ENCODE measurements around the gene SEM1.

Gene SEM1

DNA sequence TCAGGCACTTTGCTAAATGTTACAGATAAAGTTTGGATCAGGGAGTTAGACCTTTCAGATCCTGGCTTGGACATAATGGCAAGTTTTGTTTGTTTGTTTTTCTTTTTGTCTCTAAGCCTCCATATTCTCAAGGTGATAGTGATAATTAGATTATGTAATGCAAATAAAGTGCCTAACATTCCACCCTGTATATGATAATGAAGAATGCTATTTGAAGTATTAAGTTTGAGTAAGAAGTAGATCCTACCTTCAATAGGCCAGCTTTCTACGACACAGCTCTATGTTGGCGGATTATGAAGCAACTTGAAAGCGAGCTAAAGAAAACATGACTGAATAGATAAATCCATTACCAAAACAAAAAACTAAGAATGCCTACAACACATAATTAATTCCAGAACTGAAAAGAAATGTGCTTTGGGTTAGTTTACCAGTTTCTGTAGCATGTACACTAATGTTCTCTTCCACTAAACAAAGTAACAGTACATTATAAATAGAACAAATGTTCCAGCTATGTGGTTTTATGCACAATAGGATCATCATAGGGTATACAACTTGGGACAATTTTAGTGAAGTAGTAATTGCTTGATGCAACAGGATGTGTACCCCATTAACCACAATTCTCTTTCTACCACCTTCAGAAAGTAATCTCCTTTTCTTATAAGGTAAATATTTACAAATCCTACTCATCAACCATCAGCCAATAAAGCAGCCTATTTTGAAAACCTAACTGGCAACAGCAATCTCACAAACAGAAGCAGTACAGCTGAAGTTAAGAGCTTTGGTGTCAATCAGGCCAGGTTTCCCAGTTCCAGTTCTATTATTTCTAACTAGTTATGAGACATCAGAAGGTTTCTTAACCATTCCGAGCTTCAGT, 1.5 kb downstream of the SEM1 start:
- Histone ChIP-seq H3K9ac (ENCODE audit: low read length) (peak overlapping the region; percentile 98), H3K4me3 (ENCODE audit: insufficient read depth in 1 of 2, low read depth in 1 of 2, low read length in 2 of 2) (peak overlapping the region in 1 of 2 experiments; percentile 95), H4K8ac (ENCODE audit: low read length) (no peak overlapping the region), H2BK5ac (ENCODE audit: low read depth, low read length, poor library complexity, severe bottlenecking) (no peak overlapping the region), H3K9me3 (ENCODE audit: control insufficient read depth, low read length) (peaks cover 1% of the 10 kb centered on the region), H2AFZ (ENCODE audit: low read depth, low read length) (no peak overlapping the region), H2AK5ac (ENCODE audit: low read length, severe bottlenecking) (no peak overlapping the region), H2BK120ac (ENCODE audit: low read depth, low read length) (no peak overlapping the region), H3K4me1 (ENCODE audit: control insufficient read depth, insufficient read depth, low read depth, low read length) (peaks cover 2% of the 10 kb centered on the region), H3K18ac (ENCODE audit: low read depth in 1 of 2, low read length in 2 of 2) (no peak overlapping the region), H2BK15ac (ENCODE audit: low read depth, poor library complexity, severe bottlenecking) (no peak overlapping the region), H3K79me1 (replicated peaks; ENCODE audit: low read length, poor library complexity, severe bottlenecking) (no peaks in the 10 kb centered on the region), H3K4me2 (ENCODE audit: low read length, poor library complexity, severe bottlenecking) (no peak overlapping the region), H3K27ac (ENCODE audit: low read length, poor library complexity, severe bottlenecking) (no peak overlapping the region), H3K14ac (ENCODE audit: low read length in 2 of 2) (no peak overlapping the region), H3K36me3 (ENCODE audit: control insufficient read depth in 1 of 2, insufficient read depth in 2 of 2, low read depth in 1 of 2, low read length in 2 of 2) (peaks cover 3 to 8% of the 10 kb centered on the region in 2 experiments), H4K91ac (ENCODE audit: low read length) (no peak overlapping the region), H2BK12ac (ENCODE audit: low read length in 2 of 2) (no peak overlapping the region), H3K23ac (ENCODE audit: low read length in 2 of 2) (no peak overlapping the region), H3K4ac (ENCODE audit: low read depth in 1 of 2, low read length in 2 of 2) (no peak overlapping the region), H3K27me3 (ENCODE audit: control insufficient read depth in 1 of 2, insufficient read depth in 1 of 2, low read length in 2 of 2) (no peaks in the 10 kb centered on the region)
- no CpG with 5 or more reads among the region's 4 CpGs for WGBS
- peak; percentile 39 for DNase-seq

DNA sequence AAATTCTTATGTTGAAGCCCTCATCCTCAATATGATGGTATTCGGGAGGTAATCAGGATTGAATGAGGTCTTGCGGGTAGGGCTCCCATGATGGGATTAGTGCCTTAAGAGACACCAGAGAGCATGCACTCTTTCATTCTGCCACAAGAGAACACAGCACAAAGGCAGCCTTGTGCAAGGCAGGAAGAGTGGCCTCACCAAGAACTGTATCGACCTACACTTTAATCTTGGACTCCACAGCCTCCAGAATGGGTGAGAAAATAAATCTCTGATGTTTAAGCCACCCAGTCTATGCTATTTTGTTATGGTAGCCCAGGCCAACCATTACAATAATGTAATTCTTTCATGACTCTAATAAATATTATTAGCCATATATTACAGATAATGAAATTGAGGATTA, 8.4 kb downstream of the SEM1 start:
- Histone ChIP-seq H4K91ac (ENCODE audit: low read length) (no peak overlapping the region), H3K27me3 (ENCODE audit: control insufficient read depth in 1 of 2, insufficient read depth in 1 of 2, low read length in 2 of 2) (no peaks in the 10 kb centered on the region), H3K4me1 (ENCODE audit: control insufficient read depth, insufficient read depth, low read depth, low read length) (peaks cover 4% of the 10 kb centered on the region), H4K8ac (ENCODE audit: low read length) (no peak overlapping the region), H3K4ac (ENCODE audit: low read depth in 1 of 2, low read length in 2 of 2) (no peak overlapping the region), H2BK15ac (ENCODE audit: low read depth, poor library complexity, severe bottlenecking) (no peak overlapping the region), H3K36me3 (ENCODE audit: control insufficient read depth in 1 of 2, insufficient read depth in 2 of 2, low read depth in 1 of 2, low read length in 2 of 2) (peaks cover 3 to 12% of the 10 kb centered on the region in 2 experiments), H3K79me1 (replicated peaks; ENCODE audit: low read length, poor library complexity, severe bottlenecking) (peaks cover 5% of the 10 kb centered on the region), H2BK120ac (ENCODE audit: low read depth, low read length) (no peak overlapping the region), H3K9ac (ENCODE audit: low read length) (no peak overlapping the region), H3K14ac (ENCODE audit: low read length in 2 of 2) (no peak overlapping the region), H2BK12ac (ENCODE audit: low read length in 2 of 2) (no peak overlapping the region), H3K18ac (ENCODE audit: low read depth in 1 of 2, low read length in 2 of 2) (no peak overlapping the region), H3K4me3 (ENCODE audit: insufficient read depth in 1 of 2, low read depth in 1 of 2, low read length in 2 of 2) (no peak overlapping the region), H3K4me2 (ENCODE audit: low read length, poor library complexity, severe bottlenecking) (no peak overlapping the region), H2AFZ (ENCODE audit: low read depth, low read length) (no peak overlapping the region), H3K23ac (ENCODE audit: low read length in 2 of 2) (no peak overlapping the region), H2AK5ac (ENCODE audit: low read length, severe bottlenecking) (no peak overlapping the region), H3K9me3 (ENCODE audit: control insufficient read depth, low read length) (no peaks in the 10 kb centered on the region), H3K27ac (ENCODE audit: low read length, poor library complexity, severe bottlenecking) (no peak overlapping the region), H2BK5ac (ENCODE audit: low read depth, low read length, poor library complexity, severe bottlenecking) (no peak overlapping the region)
- DNase-seq = no peak
- 100% methylated on average over 2 of the region's 3 CpGs for WGBS

DNA sequence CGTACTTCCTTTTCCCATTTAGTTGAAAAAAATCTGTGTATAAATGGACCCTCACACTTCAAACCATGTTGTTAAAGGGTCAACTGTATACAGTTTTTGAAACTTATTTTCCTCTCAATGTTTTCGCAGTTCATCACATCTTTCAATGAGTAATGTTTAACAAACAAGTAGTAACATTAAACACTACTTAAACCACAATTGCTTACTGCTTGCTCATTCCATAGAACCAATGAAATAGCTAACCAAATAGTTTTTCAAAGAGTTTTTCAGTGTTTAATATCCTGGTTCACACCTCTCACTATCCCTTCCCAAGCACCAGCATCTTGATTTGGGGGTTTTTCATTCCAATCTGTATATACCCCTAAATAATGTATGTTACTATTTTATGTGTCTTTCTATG, 9.1 kb downstream of the SEM1 start:
- no peak overlapping the region for H3K4me2 ChIP-seq (ENCODE audit: low read length, poor library complexity, severe bottlenecking)
- H3K27ac ChIP-seq (ENCODE audit: low read length, poor library complexity, severe bottlenecking) = no peak overlapping the region
- H3K79me1 ChIP-seq (replicated peaks; ENCODE audit: low read length, poor library complexity, severe bottlenecking) = peaks cover 5% of the 10 kb centered on the region
- H3K14ac ChIP-seq (ENCODE audit: low read length in 2 of 2) = no peak overlapping the region
- no peak for DNase-seq
- peaks cover 3 to 9% of the 10 kb centered on the region in 2 experiments for H3K36me3 ChIP-seq (ENCODE audit: control insufficient read depth in 1 of 2, insufficient read depth in 2 of 2, low read depth in 1 of 2, low read length in 2 of 2)
- H4K8ac ChIP-seq (ENCODE audit: low read length) = no peak overlapping the region
- H3K18ac ChIP-seq (ENCODE audit: low read depth in 1 of 2, low read length in 2 of 2) = no peak overlapping the region
- no peak overlapping the region for H2AK5ac ChIP-seq (ENCODE audit: low read length, severe bottlenecking)
- H2AFZ ChIP-seq (ENCODE audit: low read depth, low read length) = no peak overlapping the region
- no peak overlapping the region for H4K91ac ChIP-seq (ENCODE audit: low read length)
- H3K23ac ChIP-seq (ENCODE audit: low read length in 2 of 2) = no peak overlapping the region
- H3K9me3 ChIP-seq (ENCODE audit: control insufficient read depth, low read length) = no peaks in the 10 kb centered on the region
- no peak overlapping the region for H2BK12ac ChIP-seq (ENCODE audit: low read length in 2 of 2)
- H3K4ac ChIP-seq (ENCODE audit: low read depth in 1 of 2, low read length in 2 of 2) = no peak overlapping the region
- no peak overlapping the region for H2BK15ac ChIP-seq (ENCODE audit: low read depth, poor library complexity, severe bottlenecking)
- H2BK5ac ChIP-seq (ENCODE audit: low read depth, low read length, poor library complexity, severe bottlenecking) = no peak overlapping the region
- H3K4me1 ChIP-seq (ENCODE audit: control insufficient read depth, insufficient read depth, low read depth, low read length) = peaks cover 4% of the 10 kb centered on the region
- H2BK120ac ChIP-seq (ENCODE audit: low read depth, low read length) = no peak overlapping the region
- H3K4me3 ChIP-seq (ENCODE audit: insufficient read depth in 1 of 2, low read depth in 1 of 2, low read length in 2 of 2) = no peak overlapping the region
- no peaks in the 10 kb centered on the region for H3K27me3 ChIP-seq (ENCODE audit: control insufficient read depth in 1 of 2, insufficient read depth in 1 of 2, low read length in 2 of 2)
- H3K9ac ChIP-seq (ENCODE audit: low read length) = no peak overlapping the region
- 90% methylated on average over 2 of the region's 2 CpGs for WGBS

DNA sequence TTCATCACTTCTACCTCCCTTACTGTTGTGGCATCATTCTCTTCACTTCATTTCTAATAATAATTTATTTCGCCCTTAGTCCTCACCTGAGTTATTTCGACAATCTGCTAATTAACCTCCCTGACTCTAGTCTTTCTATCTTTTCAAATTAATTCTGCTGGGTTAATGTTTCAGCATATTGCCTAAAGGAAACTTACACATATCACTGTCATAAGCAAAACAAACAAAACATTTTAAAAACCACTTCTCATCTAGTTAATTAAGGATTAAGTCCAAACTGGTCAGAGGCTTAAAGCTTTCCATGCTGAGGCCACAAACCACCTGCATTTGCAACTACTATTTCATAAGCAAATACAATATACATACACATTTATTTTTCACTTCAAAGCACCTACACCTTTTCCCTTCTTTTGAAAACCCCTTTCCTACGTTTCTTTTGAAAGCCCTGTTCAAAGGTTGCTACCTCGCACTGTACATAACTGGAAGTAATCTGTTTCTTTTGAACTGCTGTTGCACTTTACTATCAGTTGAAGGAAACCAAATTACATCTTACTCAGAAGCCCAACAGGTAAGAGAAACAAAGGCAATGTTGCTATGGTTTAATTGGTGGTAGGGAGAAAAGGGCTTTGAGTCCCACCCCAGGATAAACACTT, 10.3 kb downstream of the SEM1 start:
- 98% methylated on average over 4 of the region's 4 CpGs for WGBS
- Histone ChIP-seq H3K36me3 (ENCODE audit: control insufficient read depth in 1 of 2, insufficient read depth in 2 of 2, low read depth in 1 of 2, low read length in 2 of 2) (peaks cover 3 to 7% of the 10 kb centered on the region in 2 experiments), H3K23ac (ENCODE audit: low read length in 2 of 2) (no peak overlapping the region), H3K9me3 (ENCODE audit: control insufficient read depth, low read length) (no peaks in the 10 kb centered on the region), H3K4me3 (ENCODE audit: insufficient read depth in 1 of 2, low read depth in 1 of 2, low read length in 2 of 2) (no peak overlapping the region), H4K8ac (ENCODE audit: low read length) (no peak overlapping the region), H3K4me1 (ENCODE audit: control insufficient read depth, insufficient read depth, low read depth, low read length) (peaks cover 4% of the 10 kb centered on the region), H3K9ac (ENCODE audit: low read length) (no peak overlapping the region), H3K27ac (ENCODE audit: low read length, poor library complexity, severe bottlenecking) (no peak overlapping the region), H3K79me1 (replicated peaks; ENCODE audit: low read length, poor library complexity, severe bottlenecking) (peaks cover 5% of the 10 kb centered on the region), H2BK120ac (ENCODE audit: low read depth, low read length) (no peak overlapping the region), H2AFZ (ENCODE audit: low read depth, low read length) (no peak overlapping the region), H4K91ac (ENCODE audit: low read length) (no peak overlapping the region), H3K14ac (ENCODE audit: low read length in 2 of 2) (no peak overlapping the region), H2BK15ac (ENCODE audit: low read depth, poor library complexity, severe bottlenecking) (no peak overlapping the region), H2BK5ac (ENCODE audit: low read depth, low read length, poor library complexity, severe bottlenecking) (no peak overlapping the region), H2BK12ac (ENCODE audit: low read length in 2 of 2) (no peak overlapping the region), H3K4me2 (ENCODE audit: low read length, poor library complexity, severe bottlenecking) (no peak overlapping the region), H3K4ac (ENCODE audit: low read depth in 1 of 2, low read length in 2 of 2) (no peak overlapping the region), H3K27me3 (ENCODE audit: control insufficient read depth in 1 of 2, insufficient read depth in 1 of 2, low read length in 2 of 2) (no peaks in the 10 kb centered on the region), H3K18ac (ENCODE audit: low read depth in 1 of 2, low read length in 2 of 2) (no peak overlapping the region), H2AK5ac (ENCODE audit: low read length, severe bottlenecking) (no peak overlapping the region)
- DNase-seq = no peak
